ENCODE results near the gene HIF1AN.
A peak's percentile ranks its signal among the peaks of the same experiment; 100 is the strongest.

HIF1AN gene

GRCh38 chr10:100567249-100567648, 31.5 kb downstream of the HIF1AN start:
- in situ Hi-C loops (cut with HindIII; ENCODE audit: low pct_ligation_motif_present, low sequenced_read_pairs) = no loop called here
- Histone ChIP-seq H3K36me3 (replicated peaks) (no peaks in the 10 kb centered on the region), H3K4me3 (ENCODE audit: low read depth, low read length) (no peak overlapping the region), H3K27ac (no peak overlapping the region), H3K27me3 (replicated peaks) (peaks cover 50% of the 10 kb centered on the region)
- DNase-seq = no peak
- TF ChIP-seq CTCF (IDR thresholded peaks at IDR 0.05; ENCODE audit: low read depth, low read length, missing control alignments) = no peak

- peaks cover 46% of the 10 kb centered on the region for H3K27me3 ChIP-seq (replicated peaks)
These were observed 32.1 kb downstream of the HIF1AN start for GRCh38 chr10:100567826-100568225.

GRCh38 chr10:100568912-100569311, 33.2 kb downstream of the HIF1AN start:
- no peak for TF ChIP-seq CTCF (IDR thresholded peaks at IDR 0.05; ENCODE audit: low read depth, low read length, missing control alignments)
- in situ Hi-C loops (cut with HindIII; ENCODE audit: low pct_ligation_motif_present, low sequenced_read_pairs) = no loop called here
- no peak for DNase-seq
- H3K36me3 ChIP-seq (replicated peaks) = no peaks in the 10 kb centered on the region
- H3K4me3 ChIP-seq (ENCODE audit: low read depth, low read length) = no peak overlapping the region
- H3K27me3 ChIP-seq (replicated peaks) = peaks cover 42% of the 10 kb centered on the region
- no peak overlapping the region for H3K27ac ChIP-seq

More at GRCh38 chr10:100567826-100568225, 32.1 kb downstream of the HIF1AN start:
- TF ChIP-seq CTCF (IDR thresholded peaks at IDR 0.05; ENCODE audit: low read depth, low read length, missing control alignments) = no peak
- in situ Hi-C loops (cut with HindIII; ENCODE audit: low pct_ligation_motif_present, low sequenced_read_pairs) = no loop called here
- DNase-seq = no peak
- Histone ChIP-seq H3K36me3 (replicated peaks) (no peaks in the 10 kb centered on the region), H3K27ac (no peak overlapping the region), H3K4me3 (ENCODE audit: low read depth, low read length) (no peak overlapping the region)

GRCh38 chr10:100569687-100570481, 34.1 kb downstream of the HIF1AN start:
- in situ Hi-C loops (cut with HindIII; ENCODE audit: low pct_ligation_motif_present, low sequenced_read_pairs) = no loop called here
- TF ChIP-seq CTCF (IDR thresholded peaks at IDR 0.05; ENCODE audit: low read depth, low read length, missing control alignments) = peak; percentile 4
- peaks cover 38% of the 10 kb centered on the region for H3K27me3 ChIP-seq (replicated peaks)

GRCh38 chr10:100570506-100570905, 34.8 kb downstream of the HIF1AN start:
- Histone ChIP-seq H3K36me3 (replicated peaks) (no peaks in the 10 kb centered on the region), H3K27me3 (replicated peaks) (peaks cover 38% of the 10 kb centered on the region), H3K4me3 (ENCODE audit: low read depth, low read length) (no peak overlapping the region), H3K27ac (no peak overlapping the region)
- no peak for TF ChIP-seq CTCF (IDR thresholded peaks at IDR 0.05; ENCODE audit: low read depth, low read length, missing control alignments)
- in situ Hi-C loops (cut with HindIII; ENCODE audit: low pct_ligation_motif_present, low sequenced_read_pairs) = no loop called here
- DNase-seq = no peak

More at GRCh38 chr10:100569687-100570481, 34.1 kb downstream of the HIF1AN start:
- Histone ChIP-seq H3K4me3 (ENCODE audit: low read depth, low read length) (no peak overlapping the region), H3K36me3 (replicated peaks) (no peaks in the 10 kb centered on the region), H3K27ac (no peak overlapping the region)
- no peak for DNase-seq
